Prostate gland (tissue), 2 donors: ENCODE measurements around the gene CAPZB.

ENCODE experiments used
- POLR2A ChIP-seq: fragments of 450-650 bp; IDR thresholded peaks from one replicate; pipeline ENCODE4 v1.6.1; 2016; ENCODE audit warnings: antibody characterized with exemption, mild to moderate bottlenecking
- POLR2AphosphoS5 ChIP-seq: sonication (generic); formaldehyde crosslinking; IDR thresholded peaks from one replicate; pipeline ENCODE4 v1.6.1; 2017; ENCODE audit warnings: antibody characterized with exemption
- TF ChIP-seq, protein P1 (sequence below), 4 experiments: fragments of 200-600 bp in 2 of 4; fragments of 450-650 bp in 2 of 4; sonication (generic) in 2 of 4; IDR thresholded peaks; 1 replicate in 3 of 4; 2 replicates in 1 of 4; pipeline ENCODE4 v1.5.1; 2016 to 2019; ENCODE audit warnings: antibody characterized with exemption in 4 of 4, mild to moderate bottlenecking in 2 of 4, moderate library complexity in 2 of 4

GRCh38 chr1:19427087-19427781 is 58.1 kb downstream of the CAPZB start:
- TF ChIP-seq, protein P1, sequence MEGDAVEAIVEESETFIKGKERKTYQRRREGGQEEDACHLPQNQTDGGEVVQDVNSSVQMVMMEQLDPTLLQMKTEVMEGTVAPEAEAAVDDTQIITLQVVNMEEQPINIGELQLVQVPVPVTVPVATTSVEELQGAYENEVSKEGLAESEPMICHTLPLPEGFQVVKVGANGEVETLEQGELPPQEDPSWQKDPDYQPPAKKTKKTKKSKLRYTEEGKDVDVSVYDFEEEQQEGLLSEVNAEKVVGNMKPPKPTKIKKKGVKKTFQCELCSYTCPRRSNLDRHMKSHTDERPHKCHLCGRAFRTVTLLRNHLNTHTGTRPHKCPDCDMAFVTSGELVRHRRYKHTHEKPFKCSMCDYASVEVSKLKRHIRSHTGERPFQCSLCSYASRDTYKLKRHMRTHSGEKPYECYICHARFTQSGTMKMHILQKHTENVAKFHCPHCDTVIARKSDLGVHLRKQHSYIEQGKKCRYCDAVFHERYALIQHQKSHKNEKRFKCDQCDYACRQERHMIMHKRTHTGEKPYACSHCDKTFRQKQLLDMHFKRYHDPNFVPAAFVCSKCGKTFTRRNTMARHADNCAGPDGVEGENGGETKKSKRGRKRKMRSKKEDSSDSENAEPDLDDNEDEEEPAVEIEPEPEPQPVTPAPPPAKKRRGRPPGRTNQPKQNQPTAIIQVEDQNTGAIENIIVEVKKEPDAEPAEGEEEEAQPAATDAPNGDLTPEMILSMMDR (IDR thresholded peaks at IDR 0.05): peak in 2 of 4 experiments; percentile 15 to 36
- TF ChIP-seq POLR2A (no peak), POLR2AphosphoS5 (peak; percentile 95)
